GM12878 (cell line): Measurements from ENCODE around the gene CTSE. TPM values are rescaled to one million over a fixed set of nuclear protein-coding genes. Genes with fewer than 3 reads are reported as not detected.

ENCODE experiments used
- ATAC-seq: fragments of 200-7000 bp; cut with Tn5 transposase; 3 replicates; pipeline ENCODE4 v1.9.1; 2020; ENCODE audit warnings: mild to moderate bottlenecking, moderate library complexity
- BruUV-seq: library from RNA; stranded (reverse); fragments of 400-500 nt; replicated peaks from 2 replicates; lab custom pipeline; 2021; lab: Mats Ljungman, UMichigan
- CTCF ChIA-PET: fragments of 300-600 bp; sonication (Branson Sonifier 250); formaldehyde crosslinking; extraction: SDS; loops from one replicate; lab custom pipeline; 2021; ENCODE audit warnings: inconsistent platforms; lab: Yijun Ruan, JAX
- POLR2A ChIA-PET: fragments of 350-600 bp; formaldehyde crosslinking; extraction: SDS; loops from one replicate; lab custom pipeline; 2021; ENCODE audit warnings: inconsistent platforms; lab: Charles Lee
- RAD21 ChIA-PET: fragments of 300-600 bp; sonication (Branson Sonifier 250); formaldehyde crosslinking; loops from one replicate; lab custom pipeline; 2023; ENCODE audit warnings: antibody characterized with exemption; ENCODE audit not compliant: unreplicated experiment; lab: Charles Lee
- SMC1A ChIA-PET: fragments of 300-600 bp; sonication (Branson Sonifier 250); formaldehyde crosslinking; loops from one replicate; lab custom pipeline; 2023; ENCODE audit not compliant: unreplicated experiment, uncharacterized antibody; lab: Charles Lee
- DNase-seq: peaks from one replicate; pipeline ENCODE4 v3.0.0-alpha.2; 2011; ENCODE audit warnings: low read depth, low spot score
- FAIRE-seq: peaks from 3 replicates; lab custom pipeline; 2011; peaks lifted over from hg19 to GRCh38; lab: Jason Lieb, UNC
- H2AFZ ChIP-seq: 2 replicates; pipeline ENCODE4 v1.6.0; 2011; ENCODE audit warnings: low read depth, low read length, control low read depth; ENCODE audit not compliant: control insufficient read depth
- H3K27ac ChIP-seq: 2 replicates; pipeline ENCODE4 v1.5.1; 2011; ENCODE audit warnings: control low read depth; ENCODE audit not compliant: control insufficient read depth, insufficient read depth
- H3K27me3 ChIP-seq, 2 experiments: replicated peaks in 1 of 2; 2 replicates each; pipeline versions ENCODE4 v1.6.0 to v1.6.1; 2011; ENCODE audit warnings: low read length in 1 of 2; ENCODE audit not compliant: control insufficient read depth in 2 of 2, insufficient read depth in 2 of 2
- H3K36me3 ChIP-seq, 2 experiments: 2 replicates each; pipeline ENCODE4 v1.5.1; 2011; ENCODE audit warnings: low read length in 1 of 2; ENCODE audit not compliant: control insufficient read depth in 2 of 2, insufficient read depth in 2 of 2
- H3K4me1 ChIP-seq: 2 replicates; pipeline ENCODE4 v1.6.1; 2011; ENCODE audit warnings: mild to moderate bottlenecking, low read length, moderate library complexity, mixed read lengths; ENCODE audit not compliant: control insufficient read depth, insufficient read depth
- H3K4me2 ChIP-seq: 2 replicates; pipeline ENCODE4 v1.6.0; 2011; ENCODE audit warnings: control low read depth; ENCODE audit not compliant: control insufficient read depth, insufficient read depth
- H3K4me3 ChIP-seq: fragments of 200-600 bp; sonication (generic); 2 replicates; pipeline ENCODE4 v1.5.1; 2016
- H3K79me2 ChIP-seq: 2 replicates; pipeline ENCODE4 v1.6.0; 2011; ENCODE audit warnings: low read length; ENCODE audit not compliant: control insufficient read depth, insufficient read depth
- H3K9ac ChIP-seq: 2 replicates; pipeline ENCODE4 v1.8.0; 2011; ENCODE audit warnings: low read length, control low read depth, mixed read lengths; ENCODE audit not compliant: control insufficient read depth, insufficient read depth
- H3K9me3 ChIP-seq: replicated peaks from 3 replicates; pipeline ENCODE4 v1.5.1; 2011; ENCODE audit warnings: mild to moderate bottlenecking, low read length; ENCODE audit not compliant: control insufficient read depth, insufficient read depth
- H4K20me1 ChIP-seq: 2 replicates; pipeline ENCODE4 v1.6.0; 2011; ENCODE audit not compliant: control insufficient read depth, insufficient read depth
- CEBPB ChIP-seq, 2 experiments: fragments of 150-350 bp in 1 of 2; IDR thresholded peaks; 2 replicates each; pipeline ENCODE4 v1.6.1; 2012 to 2014; ENCODE audit warnings: low read depth in 2 of 2, low read length in 2 of 2, borderline replicate concordance in 1 of 2, inconsistent platforms in 1 of 2
- EZH2 ChIP-seq: IDR thresholded peaks from 2 replicates; pipeline ENCODE4 v1.6.1; 2012; ENCODE audit warnings: low read depth, mild to moderate bottlenecking, control low read depth, inconsistent platforms, low read length, borderline replicate concordance; ENCODE audit not compliant: control insufficient read depth
- FOS ChIP-seq: IDR thresholded peaks from 3 replicates; pipeline ENCODE4 v1.6.1; 2011; ENCODE audit warnings: borderline replicate concordance; ENCODE audit not compliant: insufficient read length; ENCODE audit errors: extremely low read depth
- NR2C1 ChIP-seq: fragments of 450-650 bp; IDR thresholded peaks from 2 replicates; pipeline ENCODE4 v1.6.1; 2017; ENCODE audit warnings: antibody characterized with exemption, mild to moderate bottlenecking, moderate library complexity
- POLR2AphosphoS5 ChIP-seq: IDR thresholded peaks from 2 replicates; pipeline ENCODE4 v1.6.1; 2011; ENCODE audit warnings: mild to moderate bottlenecking, low read length, inconsistent platforms
- RB1 ChIP-seq: fragments of 450-650 bp; formaldehyde crosslinking; IDR thresholded peaks from 2 replicates; pipeline ENCODE4 v1.6.1; 2017; ENCODE audit warnings: mild to moderate bottlenecking, borderline replicate concordance
- SMAD1 ChIP-seq: fragments of 450-650 bp; IDR thresholded peaks from 2 replicates; pipeline ENCODE4 v1.6.1; 2018; ENCODE audit warnings: mild to moderate bottlenecking, low read depth; ENCODE audit not compliant: partially characterized antibody
- SREBF1 ChIP-seq: IDR thresholded peaks from 2 replicates; pipeline ENCODE4 v1.6.1; 2012; ENCODE audit warnings: mild to moderate bottlenecking, low read length
- WGBS: methylation state at CpG from one replicate; pipeline ENCODE4 v1.1.6; 2016; ENCODE audit warnings: low lambda C conversion rate; ENCODE audit not compliant: insufficient replicate concordance, insufficient coverage; ENCODE audit errors: missing lambda C conversion rate; 5-methylcytosine and 5-hydroxymethylcytosine counted together
- in situ Hi-C: fragments of 300-500 bp; cut with MboI; formaldehyde crosslinking; loops from 9 replicates; pipeline ENCODE4 v1.14.3; 2018; ENCODE audit warnings: mixed read lengths
- intact Hi-C: fragments of 100-400 bp; cut with micrococcal nuclease; formaldehyde crosslinking; loops from one replicate; pipeline ENCODE4 v1.14.2; 2022; ENCODE audit not compliant: unreplicated experiment
- polyA plus RNA-seq, 11 experiments: library from polyadenylated mRNA; depleted of rRNA in 4 of 11; unstranded in 6 of 11; stranded (reverse) in 5 of 11; fragments of >200 nt; fragmentation: Nextera tagmentation in 4 of 11; fragmentation: Illumina TruSeq in 1 of 11; extraction: Ambion mirVana in 4 of 11; extraction: Trizol in 1 of 11; gene quantifications; 1 replicate in 1 of 11; 2 replicates in 10 of 11; pipeline versions ENCODE4 v1.2.1 to v1.2.3, GENCODE V29; 2011 to 2016; ENCODE audit warnings: inconsistent platforms in 2 of 11, missing spikeins in 2 of 11, low read depth in 1 of 11
- total RNA-seq, 4 experiments: library from RNA; depleted of rRNA in 3 of 4; stranded (reverse); fragments of >200 nt in 3 of 4; fragmentation: Illumina TruSeq in 1 of 4; extraction: Trizol in 1 of 4; gene quantifications; 2 replicates each; pipeline versions ENCODE4 v1.2.1 to v1.2.3, GENCODE V29; 2013 to 2021
- TF ChIP-seq, protein P1 (sequence below), 3 experiments: IDR thresholded peaks in 2 of 3; conservative IDR thresholded peaks in 1 of 3; 2 replicates each; pipeline ENCODE4 v1.5.1; 2011; ENCODE audit warnings: low read depth in 3 of 3, low read length in 3 of 3, mild to moderate bottlenecking in 3 of 3, control low read depth in 2 of 3, moderate library complexity in 2 of 3, inconsistent platforms in 1 of 3, mixed read lengths in 1 of 3; ENCODE audit not compliant: control insufficient read depth in 2 of 3, insufficient read depth in 1 of 3; ENCODE audit errors: extremely low read depth in 1 of 3
- TF ChIP-seq, protein P2 (sequence below): fragments of 450-650 bp; IDR thresholded peaks from 2 replicates; pipeline ENCODE4 v1.6.1; 2017; ENCODE audit warnings: mild to moderate bottlenecking
- TF ChIP-seq, protein P3 (sequence below): IDR thresholded peaks from 2 replicates; pipeline ENCODE4 v1.6.1; 2011; ENCODE audit warnings: mild to moderate bottlenecking, low read depth, low read length, moderate library complexity; ENCODE audit not compliant: insufficient replicate concordance

Gene CTSE
- total and polyA plus RNA-seq, 10 of the 15 experiments (the other 5 are each of a cell fraction or from before 2014, with no cell fraction given) = 0.26 TPM; not detected in 9

DNA sequence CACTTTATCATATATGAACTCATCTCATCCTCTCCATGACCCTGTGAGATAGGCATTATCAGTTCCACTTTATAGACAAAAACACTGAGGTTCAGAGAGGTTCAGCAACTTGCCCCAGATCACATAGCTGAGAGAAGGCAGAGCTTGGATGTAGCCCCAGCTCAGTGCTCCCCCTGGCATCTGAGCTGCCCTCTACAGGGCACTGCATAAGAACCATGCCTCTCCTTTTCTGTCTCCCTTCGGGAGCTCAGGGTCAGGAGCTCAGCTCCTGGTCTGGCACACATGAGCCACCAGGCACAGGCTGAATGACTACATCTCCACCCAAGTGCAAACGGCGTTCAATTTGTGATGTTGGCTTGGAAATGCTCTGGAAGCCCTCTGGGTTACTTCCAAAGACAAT lies 37.4 kb downstream of the CTSE start (continued):
- TF ChIP-seq, protein P1, sequence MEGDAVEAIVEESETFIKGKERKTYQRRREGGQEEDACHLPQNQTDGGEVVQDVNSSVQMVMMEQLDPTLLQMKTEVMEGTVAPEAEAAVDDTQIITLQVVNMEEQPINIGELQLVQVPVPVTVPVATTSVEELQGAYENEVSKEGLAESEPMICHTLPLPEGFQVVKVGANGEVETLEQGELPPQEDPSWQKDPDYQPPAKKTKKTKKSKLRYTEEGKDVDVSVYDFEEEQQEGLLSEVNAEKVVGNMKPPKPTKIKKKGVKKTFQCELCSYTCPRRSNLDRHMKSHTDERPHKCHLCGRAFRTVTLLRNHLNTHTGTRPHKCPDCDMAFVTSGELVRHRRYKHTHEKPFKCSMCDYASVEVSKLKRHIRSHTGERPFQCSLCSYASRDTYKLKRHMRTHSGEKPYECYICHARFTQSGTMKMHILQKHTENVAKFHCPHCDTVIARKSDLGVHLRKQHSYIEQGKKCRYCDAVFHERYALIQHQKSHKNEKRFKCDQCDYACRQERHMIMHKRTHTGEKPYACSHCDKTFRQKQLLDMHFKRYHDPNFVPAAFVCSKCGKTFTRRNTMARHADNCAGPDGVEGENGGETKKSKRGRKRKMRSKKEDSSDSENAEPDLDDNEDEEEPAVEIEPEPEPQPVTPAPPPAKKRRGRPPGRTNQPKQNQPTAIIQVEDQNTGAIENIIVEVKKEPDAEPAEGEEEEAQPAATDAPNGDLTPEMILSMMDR (IDR thresholded peaks at IDR 0.05 in 2 of 3, conservative IDR thresholded peaks at IDR 0.05 in 1 of 3; ENCODE audit: control insufficient read depth in 2 of 3, extremely low read depth in 1 of 3, insufficient read depth in 1 of 3, low read depth in 3 of 3, low read length in 3 of 3) = no peak
- TF ChIP-seq RB1 = no peak

DNA sequence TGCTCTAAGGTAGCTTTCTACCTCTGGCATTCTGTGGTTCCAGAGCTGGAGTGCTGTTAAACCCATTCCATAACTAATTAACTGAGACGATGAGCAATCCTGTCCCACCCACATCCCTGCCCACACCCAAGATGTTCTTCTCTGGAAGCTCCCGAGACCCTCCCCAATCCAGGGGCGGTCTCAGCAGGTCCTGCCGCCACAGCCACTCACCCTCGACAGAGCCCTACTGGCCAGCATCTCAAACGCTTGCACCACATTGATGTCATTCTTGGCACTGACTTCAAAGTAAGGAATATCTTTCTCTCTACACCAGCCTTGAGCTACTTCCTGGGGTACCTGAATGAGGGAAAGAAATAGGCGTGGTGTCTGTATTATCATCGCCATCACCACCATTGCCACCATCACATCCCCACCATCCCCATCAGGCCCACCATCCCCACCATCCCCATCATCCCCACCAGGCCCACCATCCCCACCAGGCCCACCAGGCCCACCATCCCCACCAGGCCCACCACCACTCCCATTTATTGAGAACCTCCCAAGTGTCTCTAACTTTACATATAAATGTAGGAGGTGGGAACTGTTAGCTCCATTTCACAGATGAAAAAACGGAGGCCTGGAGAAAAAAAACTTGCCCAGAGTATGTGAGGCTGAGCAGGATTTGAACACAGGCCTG lies 38.2 kb downstream of the CTSE start:
- intact Hi-C loops (no loop called here), in situ Hi-C loops (no loop called here)
- Histone ChIP-seq H3K4me1 (no peaks in the 10 kb centered on the region), H3K36me3 (no peaks in the 10 kb centered on the region), H2AFZ (no peak overlapping the region), H3K79me2 (no peaks in the 10 kb centered on the region), H3K4me2 (no peak overlapping the region), H3K4me3 (no peak overlapping the region), H3K27me3 (peaks cover 0 to 2% of the 10 kb centered on the region in 2 experiments; a peak in 3 of 4 replicates), H3K9ac (no peak overlapping the region), H4K20me1 (no peaks in the 10 kb centered on the region), H3K9me3 (no peaks in the 10 kb centered on the region), H3K27ac (no peak overlapping the region)
- RAD21 ChIA-PET = interaction anchor here (0.7 to 8.6 kb wide), 9 partner anchors 8 to 123 kb away, joined by 3 to 197 read pairs (median 3); no protein-coding TSS in a partner anchor
- CTCF ChIA-PET = interaction anchor here (0.5 to 9.6 kb wide), 17 partner anchors 8 to 494 kb away, joined by 3 to 296 read pairs (median 4); no protein-coding TSS in a partner anchor
- ATAC-seq (no peak), FAIRE-seq (no peak), DNase-seq (no peak)
- SMC1A ChIA-PET = interaction anchor here (0.7 to 5.3 kb wide), 11 partner anchors 8 to 227 kb away, joined by 3 to 98 read pairs (median 5); no protein-coding TSS in a partner anchor
- no TSS peak for BruUV-seq
- POLR2A ChIA-PET = interaction anchor here (1.0 to 1.2 kb wide), 2 partner anchors 8 to 26 kb away, joined by 3 read pairs; no protein-coding TSS in a partner anchor
- 35% methylated on average over 9 of the region's 9 CpGs for WGBS
- TF ChIP-seq EZH2 (no peak), RB1 (no peak), POLR2AphosphoS5 (no peak), SMAD1 (no peak), FOS (no peak), CEBPB (IDR thresholded peaks at IDR 0.05; ENCODE audit: borderline replicate concordance in 1 of 2, low read depth in 2 of 2, low read length in 2 of 2) (no peak), NR2C1 (no peak), SREBF1 (no peak)
- TF ChIP-seq, protein P2, sequence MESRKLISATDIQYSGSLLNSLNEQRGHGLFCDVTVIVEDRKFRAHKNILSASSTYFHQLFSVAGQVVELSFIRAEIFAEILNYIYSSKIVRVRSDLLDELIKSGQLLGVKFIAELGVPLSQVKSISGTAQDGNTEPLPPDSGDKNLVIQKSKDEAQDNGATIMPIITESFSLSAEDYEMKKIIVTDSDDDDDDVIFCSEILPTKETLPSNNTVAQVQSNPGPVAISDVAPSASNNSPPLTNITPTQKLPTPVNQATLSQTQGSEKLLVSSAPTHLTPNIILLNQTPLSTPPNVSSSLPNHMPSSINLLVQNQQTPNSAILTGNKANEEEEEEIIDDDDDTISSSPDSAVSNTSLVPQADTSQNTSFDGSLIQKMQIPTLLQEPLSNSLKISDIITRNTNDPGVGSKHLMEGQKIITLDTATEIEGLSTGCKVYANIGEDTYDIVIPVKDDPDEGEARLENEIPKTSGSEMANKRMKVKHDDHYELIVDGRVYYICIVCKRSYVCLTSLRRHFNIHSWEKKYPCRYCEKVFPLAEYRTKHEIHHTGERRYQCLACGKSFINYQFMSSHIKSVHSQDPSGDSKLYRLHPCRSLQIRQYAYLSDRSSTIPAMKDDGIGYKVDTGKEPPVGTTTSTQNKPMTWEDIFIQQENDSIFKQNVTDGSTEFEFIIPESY = no peak
- TF ChIP-seq, protein P3, sequence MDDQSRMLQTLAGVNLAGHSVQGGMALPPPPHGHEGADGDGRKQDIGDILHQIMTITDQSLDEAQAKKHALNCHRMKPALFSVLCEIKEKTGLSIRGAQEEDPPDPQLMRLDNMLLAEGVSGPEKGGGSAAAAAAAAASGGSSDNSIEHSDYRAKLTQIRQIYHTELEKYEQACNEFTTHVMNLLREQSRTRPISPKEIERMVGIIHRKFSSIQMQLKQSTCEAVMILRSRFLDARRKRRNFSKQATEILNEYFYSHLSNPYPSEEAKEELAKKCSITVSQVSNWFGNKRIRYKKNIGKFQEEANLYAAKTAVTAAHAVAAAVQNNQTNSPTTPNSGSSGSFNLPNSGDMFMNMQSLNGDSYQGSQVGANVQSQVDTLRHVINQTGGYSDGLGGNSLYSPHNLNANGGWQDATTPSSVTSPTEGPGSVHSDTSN = no peak
